B cell (primary cell): ENCODE results near the gene ERICH6. TPM values are rescaled to one million over a fixed set of nuclear protein-coding genes. Genes with fewer than 3 reads are reported as not detected.

Source experiments
- polyA plus RNA-seq: library from polyadenylated mRNA; depleted of rRNA; stranded (reverse); fragments of >200 nt; gene quantifications from 2 replicates; pipeline ENCODE4 v1.2.3, GENCODE V29; 2012
- total RNA-seq, 2 donors: library from RNA; stranded (reverse); fragments of 120-200 nt in 1 of 2; gene quantifications; 1 replicate in 1 of 2; 2 replicates in 1 of 2; pipeline versions ENCODE4 v1.2.3 to v1.2.4, GENCODE V29; 2013 to 2022

ERICH6 gene
- total and polyA plus RNA-seq, 2 donors (not counting 1 experiment from before 2014, with no cell fraction given), result 0.44 TPM; not detected in 1

Other genes starting within 250 kb of the ERICH6 start
- gene SERP1, start 157.4 kb downstream of the ERICH6 start, total RNA-seq, result 78.0 and 84.6 TPM in 2 replicates
- gene SERP1, start 157.4 kb downstream of the ERICH6 start, polyA plus RNA-seq, result 114 and 197 TPM in 2 replicates
- gene EIF2A, start 157.1 kb downstream of the ERICH6 start, total RNA-seq, result 78.8 and 83.1 TPM in 2 replicates
- 63.4 and 93.2 TPM in 2 replicates for gene EIF2A, start 157.1 kb downstream of the ERICH6 start, polyA plus RNA-seq
- gene SELENOT, start 100.6 kb downstream of the ERICH6 start, total RNA-seq, result 73.1 and 76.7 TPM in 2 replicates
- 143 and 181 TPM in 2 replicates for gene SELENOT, start 100.6 kb downstream of the ERICH6 start, polyA plus RNA-seq
- 22.3 and 22.5 TPM in 2 replicates for gene SIAH2, start 59.2 kb upstream of the ERICH6 start, total RNA-seq
- 71.8 and 83.4 TPM in 2 replicates for gene SIAH2, start 59.2 kb upstream of the ERICH6 start, polyA plus RNA-seq
- not detected in 2 replicates for gene MINDY4B, start 201.5 kb upstream of the ERICH6 start, total RNA-seq
- gene MINDY4B, start 201.5 kb upstream of the ERICH6 start, polyA plus RNA-seq, result not detected in 2 replicates